CD4-positive, CD25-positive, alpha-beta regulatory T cell (primary cell): ENCODE data around the gene TMX3. TPM values are rescaled to one million over a fixed set of nuclear protein-coding genes. Genes with fewer than 3 reads are reported as not detected.
A peak's percentile ranks its signal among the peaks of the same experiment; 100 is the strongest.

Source experiments
- ATAC-seq, 2 donors: fragments of 150-1000 bp; cut with Tn5 transposase; one replicate each; pipeline ENCODE4 v1.10.0; 2021; ENCODE audit warnings: low read depth in 2 of 2, moderate number of reproducible peaks in 2 of 2, moderate library complexity in 1 of 2
- DNase-seq, 3 donors: peaks; one replicate each; pipeline versions ENCODE4 v3.0.0 to v3.0.0-alpha.2; 2012 to 2022; ENCODE audit warnings: mixed read lengths in 1 of 3
- H3K27ac ChIP-seq: one replicate; pipeline ENCODE4 v1.7.0; 2013; ENCODE audit warnings: mild to moderate bottlenecking, low read length; ENCODE audit not compliant: insufficient read depth, poor library complexity, severe bottlenecking
- H3K27me3 ChIP-seq: one replicate; pipeline ENCODE4 v1.7.0; 2013; ENCODE audit warnings: low read length; ENCODE audit not compliant: control insufficient read depth, insufficient read depth
- H3K36me3 ChIP-seq: one replicate; pipeline ENCODE4 v1.7.0; 2013; ENCODE audit warnings: mild to moderate bottlenecking, low read length, moderate library complexity; ENCODE audit not compliant: control insufficient read depth, insufficient read depth
- H3K4me1 ChIP-seq: 2 replicates; pipeline ENCODE4 v1.7.0; 2013; ENCODE audit warnings: mild to moderate bottlenecking, low read length; ENCODE audit not compliant: insufficient read depth, control insufficient read depth, poor library complexity, severe bottlenecking
- H3K4me3 ChIP-seq: one replicate; pipeline ENCODE4 v1.7.0; 2013; ENCODE audit warnings: low read depth, mild to moderate bottlenecking, low read length, moderate library complexity
- H3K9me3 ChIP-seq, 2 experiments: 1 replicate in 1 of 2; 2 replicates in 1 of 2; pipeline ENCODE4 v1.7.0; 2013; ENCODE audit warnings: low read length in 2 of 2, mild to moderate bottlenecking in 1 of 2, moderate library complexity in 1 of 2; ENCODE audit not compliant: control insufficient read depth in 2 of 2
- H3K27ac Mint-ChIP-seq, 3 donors: one replicate each; pipeline ENCODE4 v1.8.0; 2020 to 2022; ENCODE audit warnings: mild to moderate bottlenecking in 3 of 3, mixed read lengths in 3 of 3, moderate library complexity in 2 of 3
- H3K27me3 Mint-ChIP-seq: one replicate; pipeline ENCODE4 v1.8.0; 2022; ENCODE audit warnings: mild to moderate bottlenecking, mixed read lengths
- H3K36me3 Mint-ChIP-seq: one replicate; pipeline ENCODE4 v1.8.0; 2020; ENCODE audit warnings: mixed read lengths
- H3K4me1 Mint-ChIP-seq, 4 donors: one replicate each; pipeline ENCODE4 v1.8.0; 2020 to 2022; ENCODE audit warnings: mixed read lengths in 4 of 4, mild to moderate bottlenecking in 1 of 4
- H3K4me3 Mint-ChIP-seq, 4 donors: one replicate each; pipeline ENCODE4 v1.8.0; 2020 to 2022; ENCODE audit warnings: mild to moderate bottlenecking in 4 of 4, mixed read lengths in 4 of 4, moderate library complexity in 3 of 4
- H3K9me3 Mint-ChIP-seq, 7 donors: one replicate each; pipeline ENCODE4 v1.8.0; 2020 to 2022; ENCODE audit warnings: mixed read lengths in 7 of 7, mild to moderate bottlenecking in 3 of 7, moderate library complexity in 2 of 7
- polyA plus RNA-seq, 4 donors: library from polyadenylated mRNA; unstranded; fragments of 300-500 nt; fragmentation: Illumina TruSeq; gene quantifications; one replicate each; pipeline ENCODE4 v1.2.3, GENCODE V29; 2021
- total RNA-seq: library from RNA; stranded (reverse); gene quantifications from one replicate; pipeline ENCODE4 v1.2.3, GENCODE V29; 2022

The TMX3 gene, protein sequence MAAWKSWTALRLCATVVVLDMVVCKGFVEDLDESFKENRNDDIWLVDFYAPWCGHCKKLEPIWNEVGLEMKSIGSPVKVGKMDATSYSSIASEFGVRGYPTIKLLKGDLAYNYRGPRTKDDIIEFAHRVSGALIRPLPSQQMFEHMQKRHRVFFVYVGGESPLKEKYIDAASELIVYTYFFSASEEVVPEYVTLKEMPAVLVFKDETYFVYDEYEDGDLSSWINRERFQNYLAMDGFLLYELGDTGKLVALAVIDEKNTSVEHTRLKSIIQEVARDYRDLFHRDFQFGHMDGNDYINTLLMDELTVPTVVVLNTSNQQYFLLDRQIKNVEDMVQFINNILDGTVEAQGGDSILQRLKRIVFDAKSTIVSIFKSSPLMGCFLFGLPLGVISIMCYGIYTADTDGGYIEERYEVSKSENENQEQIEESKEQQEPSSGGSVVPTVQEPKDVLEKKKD
- total RNA-seq, result 51.2 TPM
- 10 to 100 TPM; 17.6 to 25.0 (median 20.9) TPM for polyA plus RNA-seq

DNA sequence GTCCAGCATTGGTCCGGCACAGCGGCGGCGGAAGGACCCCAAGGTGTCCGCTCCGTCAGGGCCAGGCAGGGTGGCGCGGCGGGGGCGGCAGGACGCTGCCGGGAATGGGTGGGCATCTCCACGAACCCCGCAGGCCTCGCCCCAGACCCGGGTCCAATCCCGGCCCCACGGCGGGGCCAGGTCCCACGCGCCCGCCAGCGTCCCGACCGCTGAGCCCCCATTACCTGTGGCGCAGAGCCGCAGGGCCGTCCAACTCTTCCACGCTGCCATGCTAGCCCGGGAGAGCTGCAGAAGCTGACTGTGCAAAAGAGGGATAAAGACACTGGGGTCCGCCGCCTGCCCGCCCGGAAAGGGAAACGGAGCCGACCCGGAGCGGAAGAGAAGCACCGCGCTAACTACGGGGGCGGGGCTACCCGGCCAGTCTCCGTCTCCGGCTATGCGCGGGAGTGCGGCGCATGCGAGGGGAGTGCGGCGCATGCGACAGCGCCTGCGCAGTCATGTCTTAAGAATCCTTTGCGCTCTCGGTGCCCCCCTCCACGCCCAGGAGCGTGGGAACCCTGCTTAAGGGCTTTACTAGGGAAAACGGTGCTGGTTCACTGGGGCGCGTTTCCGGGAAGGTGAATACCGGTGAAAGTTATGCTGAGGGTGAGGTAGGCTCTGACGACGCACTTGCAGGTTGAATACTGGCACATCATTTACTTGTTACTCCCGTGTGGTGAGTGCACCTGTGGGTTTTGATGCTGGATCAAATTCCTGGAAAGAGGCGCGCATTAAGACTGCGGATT, at the start of gene TMX3:
TMX3 (minus strand) TSS at position 397 of the 785 bp plus-strand sequence; CDS start at position 270, 127 bp downstream.
- H3K36me3 Mint-ChIP-seq, result peaks cover 14% of the 10 kb centered on the region

DNA sequence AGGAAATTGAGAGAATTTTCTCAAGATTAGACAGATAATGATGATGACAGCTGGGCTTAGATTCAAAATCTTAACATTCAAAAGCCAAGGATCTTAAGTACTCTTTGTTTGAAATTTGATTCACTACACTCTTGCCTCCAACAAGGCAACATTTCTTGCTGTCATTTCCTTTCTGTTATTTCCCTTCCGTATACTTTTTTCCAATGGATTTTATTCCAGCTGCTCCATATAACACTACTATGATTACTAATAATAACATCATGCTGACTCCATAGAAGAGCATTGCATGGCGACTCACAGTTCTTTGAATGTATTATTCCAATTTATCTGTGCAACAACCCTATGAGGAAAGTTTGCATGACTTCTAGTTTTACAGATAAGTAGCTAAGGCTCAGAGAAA, 49.1 kb upstream of the TMX3 start:
- H3K27me3 Mint-ChIP-seq, result no peaks in the 10 kb centered on the region
- no peaks in the 10 kb centered on the region for H3K4me1 Mint-ChIP-seq
- H3K4me1 ChIP-seq, result no peaks in the 10 kb centered on the region
- H3K27me3 ChIP-seq, result no peaks in the 10 kb centered on the region
- H3K36me3 Mint-ChIP-seq, result no peaks in the 10 kb centered on the region
- no peak overlapping the region for H3K27ac ChIP-seq
- H3K36me3 ChIP-seq, result no peaks in the 10 kb centered on the region
- DNase-seq (no peak), ATAC-seq (no peak)
- H3K9me3 ChIP-seq, result no peaks in the 10 kb centered on the region
- peaks cover under 1 to 4% (median 3%) of the 10 kb centered on the region in 7 donors for H3K9me3 Mint-ChIP-seq
- H3K27ac Mint-ChIP-seq, result no peak overlapping the region
- no peak overlapping the region for H3K4me3 ChIP-seq
- H3K4me3 Mint-ChIP-seq, result no peak overlapping the region

More for the DNA sequence above, at the start of gene TMX3:
- ATAC-seq (peak; percentile 97), DNase-seq (peak; percentile 88 to 97 (median 90))
- Histone ChIP-seq H3K27me3 (no peaks in the 10 kb centered on the region), H3K27ac (peak within 1 kb of the TSS; percentile 72), H3K4me1 (peaks cover 41% of the 10 kb centered on the region), H3K9me3 (no peaks in the 10 kb centered on the region), H3K36me3 (peaks cover 25% of the 10 kb centered on the region), H3K4me3 (peak within 1 kb of the TSS; percentile 97)
- Mint-ChIP-seq H3K4me1 (peaks cover 35 to 56% (median 48%) of the 10 kb centered on the region in 4 donors), H3K27ac (peak within 1 kb of the TSS; percentile 86 to 95 (median 93)), H3K27me3 (no peaks in the 10 kb centered on the region), H3K9me3 (no peaks in the 10 kb centered on the region), H3K4me3 (peak within 1 kb of the TSS; percentile 97 to 100 (median 100))

DNA sequence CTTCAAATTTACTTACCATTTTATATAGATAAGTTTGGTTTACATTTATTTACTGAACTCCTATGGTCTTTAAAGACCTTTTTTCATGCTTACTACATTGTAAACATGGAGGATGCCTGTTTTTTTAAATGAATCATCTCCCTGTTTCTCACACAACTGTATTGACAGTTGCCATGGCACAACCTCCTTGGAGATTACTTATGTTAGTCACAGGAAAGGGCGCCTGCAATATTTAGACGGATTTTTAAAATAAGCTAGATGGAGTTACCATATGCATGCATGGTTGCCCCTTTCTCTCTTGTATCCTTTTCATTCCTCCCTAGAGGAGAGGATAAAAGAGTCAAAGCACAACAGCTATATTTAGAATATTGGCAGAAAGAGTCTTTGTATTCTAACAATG, 48.2 kb upstream of the TMX3 start:
- H3K27me3 ChIP-seq, result no peaks in the 10 kb centered on the region
- no peak for DNase-seq
- no peaks in the 10 kb centered on the region for H3K4me1 ChIP-seq
- Mint-ChIP-seq H3K27me3 (no peaks in the 10 kb centered on the region), H3K27ac (no peak overlapping the region), H3K4me3 (no peak overlapping the region), H3K36me3 (no peaks in the 10 kb centered on the region), H3K4me1 (no peaks in the 10 kb centered on the region), H3K9me3 (peaks cover 1 to 10% (median 5%) of the 10 kb centered on the region in 7 donors)
- H3K27ac ChIP-seq, result no peak overlapping the region
- H3K9me3 ChIP-seq, result no peaks in the 10 kb centered on the region
- no peak overlapping the region for H3K4me3 ChIP-seq
- H3K36me3 ChIP-seq, result no peaks in the 10 kb centered on the region
- ATAC-seq, result no peak

DNA sequence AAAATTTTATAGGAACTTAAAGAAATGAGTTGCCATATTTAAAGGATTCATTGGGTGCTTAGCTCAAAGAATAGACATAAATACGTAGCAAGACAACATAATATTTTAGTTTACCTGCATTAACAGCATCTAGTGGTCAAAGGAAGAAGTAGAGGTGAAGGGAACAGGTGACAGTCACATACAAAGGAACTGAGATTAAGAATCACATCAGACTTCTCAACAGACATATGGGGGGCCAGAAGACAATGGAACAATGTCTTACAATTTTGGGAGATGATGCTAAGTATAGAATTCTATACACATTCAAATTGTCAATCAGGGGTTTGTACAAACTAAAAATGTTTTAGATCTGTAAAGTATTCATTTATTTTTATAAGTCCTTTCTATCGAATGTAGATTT, 44.4 kb upstream of the TMX3 start:
- Histone ChIP-seq H3K9me3 (no peaks in the 10 kb centered on the region), H3K4me3 (no peak overlapping the region), H3K27ac (no peak overlapping the region), H3K4me1 (no peaks in the 10 kb centered on the region), H3K27me3 (no peaks in the 10 kb centered on the region), H3K36me3 (no peaks in the 10 kb centered on the region)
- Mint-ChIP-seq H3K36me3 (no peaks in the 10 kb centered on the region), H3K9me3 (peaks cover 1 to 10% (median 5%) of the 10 kb centered on the region in 7 donors), H3K27me3 (peaks cover 4% of the 10 kb centered on the region), H3K4me3 (no peak overlapping the region), H3K4me1 (no peaks in the 10 kb centered on the region), H3K27ac (no peak overlapping the region)
- ATAC-seq (no peak), DNase-seq (no peak)

DNA sequence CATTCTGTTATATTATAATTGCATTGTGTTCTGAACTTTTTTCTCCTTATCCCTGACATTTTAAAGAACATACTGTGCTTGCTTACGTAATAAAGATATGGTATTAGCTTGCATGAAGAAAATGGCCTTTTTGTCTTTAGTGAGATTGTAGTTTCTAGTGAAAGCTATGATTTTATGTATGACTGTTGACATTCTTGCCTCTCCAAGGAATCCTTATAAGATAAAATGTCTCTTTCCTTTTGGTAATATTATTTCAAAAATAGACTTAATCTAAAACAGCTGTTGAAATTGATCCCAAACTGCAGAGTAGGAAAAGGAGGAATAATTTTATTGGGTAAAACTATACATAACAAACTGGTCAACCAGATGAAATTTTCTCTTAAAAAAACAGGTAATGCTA, 42.2 kb upstream of the TMX3 start:
- Mint-ChIP-seq H3K27me3 (peaks cover 4% of the 10 kb centered on the region), H3K27ac (no peak overlapping the region), H3K4me3 (no peak overlapping the region), H3K4me1 (no peaks in the 10 kb centered on the region), H3K36me3 (peaks cover 4% of the 10 kb centered on the region), H3K9me3 (peaks cover 1 to 10% (median 5%) of the 10 kb centered on the region in 7 donors)
- Histone ChIP-seq H3K4me3 (no peak overlapping the region), H3K36me3 (no peaks in the 10 kb centered on the region), H3K4me1 (no peaks in the 10 kb centered on the region), H3K9me3 (no peaks in the 10 kb centered on the region), H3K27me3 (no peaks in the 10 kb centered on the region), H3K27ac (no peak overlapping the region)
- DNase-seq (no peak), ATAC-seq (no peak)

DNA sequence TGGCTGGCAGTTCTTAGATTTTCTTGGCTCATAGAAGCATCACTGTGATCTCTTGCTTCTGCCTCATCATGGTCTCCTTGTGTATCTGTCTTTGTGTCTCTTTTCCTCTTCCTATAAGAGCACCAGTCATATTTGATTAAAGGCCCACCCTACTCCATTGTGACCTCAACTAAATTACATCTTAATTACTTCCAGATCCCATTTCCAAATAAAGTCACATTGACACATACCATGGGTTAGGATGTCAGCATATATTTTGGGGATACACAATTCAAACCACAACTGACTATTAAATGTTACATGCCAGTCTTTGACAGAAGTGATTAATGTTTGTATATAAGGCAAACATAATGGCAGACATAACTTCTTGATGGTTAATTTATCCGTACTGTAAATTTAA, 27.3 kb upstream of the TMX3 start:
- Mint-ChIP-seq H3K27ac (no peak overlapping the region), H3K36me3 (no peaks in the 10 kb centered on the region), H3K9me3 (no peaks in the 10 kb centered on the region), H3K27me3 (peaks cover 3% of the 10 kb centered on the region), H3K4me3 (no peak overlapping the region), H3K4me1 (no peaks in the 10 kb centered on the region)
- Histone ChIP-seq H3K4me1 (no peaks in the 10 kb centered on the region), H3K36me3 (no peaks in the 10 kb centered on the region), H3K27ac (no peak overlapping the region), H3K4me3 (no peak overlapping the region), H3K9me3 (no peaks in the 10 kb centered on the region), H3K27me3 (no peaks in the 10 kb centered on the region)
- ATAC-seq (no peak), DNase-seq (no peak)

DNA sequence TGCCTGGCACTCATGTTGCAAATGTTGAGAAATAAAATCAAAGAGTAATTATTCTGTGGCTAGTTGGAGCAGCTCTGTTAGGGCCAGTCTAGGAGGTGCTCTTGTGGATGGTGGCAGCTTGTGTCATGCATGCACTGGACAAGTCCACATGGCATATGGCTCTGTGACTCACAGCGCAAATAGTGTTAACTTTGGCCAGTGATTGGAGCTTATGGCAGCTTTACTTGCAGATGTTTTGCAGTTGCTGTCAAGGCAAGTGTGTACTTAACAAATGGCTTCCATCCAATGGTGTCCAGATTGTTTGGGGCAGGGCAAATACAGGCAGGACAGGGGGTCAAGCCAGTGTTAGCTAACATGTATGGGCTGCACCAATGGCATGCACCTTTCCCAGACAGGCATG, 26.1 kb upstream of the TMX3 start:
- H3K4me3 Mint-ChIP-seq, result no peak overlapping the region
- ATAC-seq, result no peak
- H3K9me3 Mint-ChIP-seq, result no peaks in the 10 kb centered on the region

More for the DNA sequence above, 26.1 kb upstream of the TMX3 start:
- Histone ChIP-seq H3K27me3 (no peaks in the 10 kb centered on the region), H3K9me3 (no peaks in the 10 kb centered on the region), H3K36me3 (no peaks in the 10 kb centered on the region), H3K27ac (no peak overlapping the region), H3K4me1 (no peaks in the 10 kb centered on the region), H3K4me3 (no peak overlapping the region)
- Mint-ChIP-seq H3K27ac (no peak overlapping the region), H3K4me1 (no peaks in the 10 kb centered on the region), H3K36me3 (no peaks in the 10 kb centered on the region), H3K27me3 (no peaks in the 10 kb centered on the region)
- DNase-seq, result no peak
